Nephron progenitor cell (in vitro differentiated cells): Measurements from ENCODE around the gene WDR11.

ENCODE experiments used
- DNase-seq: peaks from one replicate; pipeline ENCODE4 v3.0.0; 2021
- H3K27ac Mint-ChIP-seq: 2 replicates; pipeline ENCODE4 v1.8.0; 2021; ENCODE audit warnings: mild to moderate bottlenecking, moderate library complexity, mixed read lengths
- H3K27me3 Mint-ChIP-seq: 2 replicates; pipeline ENCODE4 v1.8.0; 2021; ENCODE audit warnings: mild to moderate bottlenecking, low read depth, mixed read lengths; ENCODE audit not compliant: poor library complexity
- H3K36me3 Mint-ChIP-seq: 2 replicates; pipeline ENCODE4 v1.8.0; 2021; ENCODE audit warnings: low read depth, mixed read lengths
- H3K4me1 Mint-ChIP-seq: 2 replicates; pipeline ENCODE4 v1.8.0; 2021; ENCODE audit warnings: mixed read lengths
- H3K4me3 Mint-ChIP-seq: 2 replicates; pipeline ENCODE4 v1.8.0; 2021; ENCODE audit warnings: mild to moderate bottlenecking, moderate library complexity, mixed read lengths
- H3K9me3 Mint-ChIP-seq: 2 replicates; pipeline ENCODE4 v1.8.0; 2021; ENCODE audit warnings: mild to moderate bottlenecking, moderate library complexity, mixed read lengths
- TF ChIP-seq, protein P1 (sequence below): fragments of 200-600 bp; sonication (generic); IDR thresholded peaks from 2 replicates; pipeline ENCODE4 v1.5.0; 2021; ENCODE audit warnings: antibody characterized with exemption

Gene WDR11

GRCh38 chr10:120883071-120883470 lies 31.9 kb downstream of the WDR11 start:
- TF ChIP-seq, protein P1, sequence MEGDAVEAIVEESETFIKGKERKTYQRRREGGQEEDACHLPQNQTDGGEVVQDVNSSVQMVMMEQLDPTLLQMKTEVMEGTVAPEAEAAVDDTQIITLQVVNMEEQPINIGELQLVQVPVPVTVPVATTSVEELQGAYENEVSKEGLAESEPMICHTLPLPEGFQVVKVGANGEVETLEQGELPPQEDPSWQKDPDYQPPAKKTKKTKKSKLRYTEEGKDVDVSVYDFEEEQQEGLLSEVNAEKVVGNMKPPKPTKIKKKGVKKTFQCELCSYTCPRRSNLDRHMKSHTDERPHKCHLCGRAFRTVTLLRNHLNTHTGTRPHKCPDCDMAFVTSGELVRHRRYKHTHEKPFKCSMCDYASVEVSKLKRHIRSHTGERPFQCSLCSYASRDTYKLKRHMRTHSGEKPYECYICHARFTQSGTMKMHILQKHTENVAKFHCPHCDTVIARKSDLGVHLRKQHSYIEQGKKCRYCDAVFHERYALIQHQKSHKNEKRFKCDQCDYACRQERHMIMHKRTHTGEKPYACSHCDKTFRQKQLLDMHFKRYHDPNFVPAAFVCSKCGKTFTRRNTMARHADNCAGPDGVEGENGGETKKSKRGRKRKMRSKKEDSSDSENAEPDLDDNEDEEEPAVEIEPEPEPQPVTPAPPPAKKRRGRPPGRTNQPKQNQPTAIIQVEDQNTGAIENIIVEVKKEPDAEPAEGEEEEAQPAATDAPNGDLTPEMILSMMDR, result no peak
- Mint-ChIP-seq H3K9me3 (no peaks in the 10 kb centered on the region), H3K27me3 (no peaks in the 10 kb centered on the region), H3K36me3 (peaks cover 34% of the 10 kb centered on the region), H3K4me3 (no peak overlapping the region), H3K27ac (no peak overlapping the region), H3K4me1 (no peaks in the 10 kb centered on the region)
- DNase-seq, result no peak

- Mint-ChIP-seq H3K27me3 (no peaks in the 10 kb centered on the region), H3K9me3 (no peaks in the 10 kb centered on the region), H3K4me1 (peaks cover 6% of the 10 kb centered on the region), H3K4me3 (no peak overlapping the region), H3K27ac (peak overlapping the region; percentile 43), H3K36me3 (peaks cover 41% of the 10 kb centered on the region)
- no peak for DNase-seq
- TF ChIP-seq, protein P1, result no peak
Observed at GRCh38 chr10:120887482-120887881, 36.3 kb downstream of the WDR11 start.

GRCh38 chr10:120891365-120891764 lies 40.2 kb downstream of the WDR11 start:
- peaks cover 6% of the 10 kb centered on the region for H3K4me1 Mint-ChIP-seq
- H3K36me3 Mint-ChIP-seq, result peaks cover 50% of the 10 kb centered on the region
- DNase-seq, result no peak
- TF ChIP-seq, protein P1, result no peak
- H3K27me3 Mint-ChIP-seq, result no peaks in the 10 kb centered on the region
- no peak overlapping the region for H3K27ac Mint-ChIP-seq
- H3K9me3 Mint-ChIP-seq, result no peaks in the 10 kb centered on the region
- H3K4me3 Mint-ChIP-seq, result no peak overlapping the region

GRCh38 chr10:120894556-120894955 lies 43.4 kb downstream of the WDR11 start:
- TF ChIP-seq, protein P1, result no peak
- Mint-ChIP-seq H3K27me3 (no peaks in the 10 kb centered on the region), H3K9me3 (no peaks in the 10 kb centered on the region), H3K4me3 (no peak overlapping the region), H3K27ac (no peak overlapping the region), H3K4me1 (no peaks in the 10 kb centered on the region), H3K36me3 (peaks cover 61% of the 10 kb centered on the region)
- no peak for DNase-seq

GRCh38 chr10:120897343-120897742 lies 46.2 kb downstream of the WDR11 start:
- Mint-ChIP-seq H3K4me1 (no peaks in the 10 kb centered on the region), H3K9me3 (no peaks in the 10 kb centered on the region), H3K27me3 (no peaks in the 10 kb centered on the region), H3K4me3 (no peak overlapping the region), H3K36me3 (peaks cover 68% of the 10 kb centered on the region), H3K27ac (no peak overlapping the region)
- TF ChIP-seq, protein P1, result no peak
- no peak for DNase-seq

DNA sequence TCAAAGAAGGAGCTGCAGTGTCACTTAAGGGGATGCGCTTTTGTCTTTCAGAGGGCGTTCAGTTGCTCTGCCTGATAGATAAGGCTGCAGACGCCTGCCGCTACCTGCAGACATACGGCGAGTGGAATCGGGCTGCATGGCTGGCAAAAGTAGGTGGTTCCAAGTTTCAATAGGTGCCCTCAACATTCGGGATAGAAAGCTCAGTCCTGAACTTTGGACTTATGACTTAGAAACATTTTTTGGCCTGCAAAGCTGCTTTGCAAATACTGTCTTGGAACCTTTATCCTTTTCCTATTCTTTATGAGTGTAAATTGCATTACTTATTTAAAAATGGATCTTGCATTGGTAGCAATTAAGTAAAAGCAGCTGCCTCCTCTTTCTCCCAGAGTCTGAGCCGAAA lies 54.1 kb downstream of the WDR11 start:
- TF ChIP-seq, protein P1, result no peak
- no peak for DNase-seq
- Mint-ChIP-seq H3K27me3 (no peaks in the 10 kb centered on the region), H3K4me1 (no peaks in the 10 kb centered on the region), H3K4me3 (no peak overlapping the region), H3K27ac (no peak overlapping the region), H3K36me3 (peaks cover 95% of the 10 kb centered on the region), H3K9me3 (peaks cover 20% of the 10 kb centered on the region)
